IMR-90 (cell line): ENCODE results near the gene CALML3. TPM values are rescaled to one million over a fixed set of nuclear protein-coding genes. Genes with fewer than 3 reads are reported as not detected.

Experiments
- ATAC-seq: fragments of 200-7000 bp; cut with Tn5 transposase; 2 replicates; pipeline ENCODE4 v1.9.1; 2020; ENCODE audit warnings: low read depth, mild to moderate bottlenecking, moderate library complexity
- BruUV-seq: library from RNA; stranded (reverse); fragments of 400-500 nt; replicated peaks from 2 replicates; lab custom pipeline; 2021; lab: Mats Ljungman, UMichigan
- CTCF ChIA-PET: fragments of 300-600 bp; formaldehyde crosslinking; extraction: SDS; loops from one replicate; lab custom pipeline; 2021; ENCODE audit warnings: antibody characterized with exemption; lab: Yijun Ruan, JAX
- POLR2A ChIA-PET: fragments of 300-600 bp; sonication (Branson Sonifier 250); formaldehyde crosslinking; loops from one replicate; lab custom pipeline; 2022; ENCODE audit warnings: antibody characterized with exemption; ENCODE audit not compliant: unreplicated experiment; lab: Charles Lee
- DNase-seq: peaks from one replicate; pipeline ENCODE4 v3.0.0; 2013
- H2AFZ ChIP-seq: replicated peaks from 2 replicates; pipeline ENCODE3; 2013; ENCODE audit warnings: low read length, mild to moderate bottlenecking; ENCODE audit not compliant: poor library complexity
- H2AK5ac ChIP-seq: 2 replicates; pipeline ENCODE4 v1.6.1; 2013; ENCODE audit warnings: low read depth, low read length, inconsistent platforms
- H2AK9ac ChIP-seq: replicated peaks from 2 replicates; pipeline ENCODE3; 2013; ENCODE audit warnings: mild to moderate bottlenecking, low read depth, low read length, moderate library complexity; ENCODE audit not compliant: poor library complexity
- H2BK120ac ChIP-seq: 2 replicates; pipeline ENCODE4 v1.6.1; 2013; ENCODE audit warnings: low read depth, low read length, inconsistent platforms
- H2BK15ac ChIP-seq: 3 replicates; pipeline ENCODE4 v1.6.1; 2013; ENCODE audit warnings: low read depth, low read length, inconsistent platforms
- H2BK20ac ChIP-seq: 2 replicates; pipeline ENCODE4 v1.6.1; 2013; ENCODE audit warnings: low read depth, mild to moderate bottlenecking, inconsistent platforms, low read length, moderate library complexity
- H2BK5ac ChIP-seq: 2 replicates; pipeline ENCODE4 v1.6.1; 2013; ENCODE audit warnings: mild to moderate bottlenecking, low read depth, low read length, inconsistent platforms; ENCODE audit not compliant: poor library complexity, severe bottlenecking
- H3K14ac ChIP-seq: replicated peaks from 2 replicates; pipeline ENCODE4 v1.6.1; 2013; ENCODE audit warnings: low read depth, low read length, inconsistent platforms
- H3K18ac ChIP-seq: 2 replicates; pipeline ENCODE4 v1.6.1; 2013; ENCODE audit warnings: low read depth, low read length, control low read depth
- H3K23ac ChIP-seq: 2 replicates; pipeline ENCODE4 v1.6.1; 2013; ENCODE audit warnings: low read depth, low read length, inconsistent platforms
- H3K27ac ChIP-seq: 2 replicates; pipeline ENCODE4 v1.5.1; 2013; ENCODE audit warnings: mild to moderate bottlenecking, control low read depth, low read length; ENCODE audit not compliant: insufficient read depth
- H3K27me3 ChIP-seq: 2 replicates; pipeline ENCODE4 v1.6.1; 2013; ENCODE audit warnings: low read length; ENCODE audit not compliant: control insufficient read depth, insufficient read depth
- H3K36me3 ChIP-seq: 2 replicates; pipeline ENCODE4 v1.6.1; 2013; ENCODE audit warnings: low read length, mixed read lengths; ENCODE audit not compliant: control insufficient read depth, insufficient read depth
- H3K4ac ChIP-seq: 2 replicates; pipeline ENCODE4 v1.6.1; 2013; ENCODE audit warnings: low read depth, low read length, inconsistent platforms
- H3K4me1 ChIP-seq: 2 replicates; pipeline ENCODE4 v1.6.1; 2013; ENCODE audit warnings: low read length, mixed read lengths; ENCODE audit not compliant: control insufficient read depth, insufficient read depth
- H3K4me2 ChIP-seq: 2 replicates; pipeline ENCODE4 v1.6.1; 2013; ENCODE audit warnings: low read depth, mild to moderate bottlenecking, control low read depth, low read length, moderate library complexity
- H3K4me3 ChIP-seq: 2 replicates; pipeline ENCODE4 v1.5.1; 2013; ENCODE audit warnings: low read depth, mild to moderate bottlenecking, control low read depth, low read length, moderate library complexity; ENCODE audit not compliant: insufficient read depth
- H3K56ac ChIP-seq: 2 replicates; pipeline ENCODE4 v1.6.1; 2013; ENCODE audit warnings: low read length, inconsistent platforms; ENCODE audit not compliant: insufficient read depth; ENCODE audit errors: extremely low read depth
- H3K79me1 ChIP-seq, 2 experiments: 2 replicates each; pipeline ENCODE4 v1.6.1; 2013; ENCODE audit warnings: low read length in 2 of 2, inconsistent platforms in 1 of 2, low read depth in 1 of 2
- H3K9ac ChIP-seq: 2 replicates; pipeline ENCODE4 v1.6.1; 2013; ENCODE audit warnings: low read depth, low read length, control low read depth
- H3K9me1 ChIP-seq: 2 replicates; pipeline ENCODE4 v1.6.1; 2013; ENCODE audit warnings: low read length, inconsistent platforms; ENCODE audit not compliant: insufficient read depth
- H3K9me3 ChIP-seq: 2 replicates; pipeline ENCODE4 v1.6.1; 2013; ENCODE audit warnings: low read length; ENCODE audit not compliant: control insufficient read depth, insufficient read depth
- H4K20me1 ChIP-seq: 2 replicates; pipeline ENCODE4 v1.6.1; 2013; ENCODE audit warnings: low read length, inconsistent platforms; ENCODE audit not compliant: insufficient read depth
- H4K5ac ChIP-seq: 2 replicates; pipeline ENCODE4 v1.6.1; 2013; ENCODE audit warnings: mild to moderate bottlenecking, low read depth, low read length, control low read depth
- H4K8ac ChIP-seq, 2 experiments: 2 replicates each; pipeline ENCODE4 v1.6.1; 2013; ENCODE audit warnings: low read depth in 2 of 2, low read length in 2 of 2, control low read depth in 1 of 2, inconsistent platforms in 1 of 2
- H4K91ac ChIP-seq: 2 replicates; pipeline ENCODE4 v1.6.1; 2013; ENCODE audit warnings: low read depth, low read length, inconsistent platforms; ENCODE audit not compliant: insufficient read depth
- CEBPB ChIP-seq: IDR thresholded peaks from 2 replicates; pipeline ENCODE4 v1.6.1; 2012; ENCODE audit warnings: low read depth, low read length, improper control_type of control experiment
- CHD1 ChIP-seq: IDR thresholded peaks from 2 replicates; pipeline ENCODE4 v1.6.1; 2012; ENCODE audit warnings: low read depth, low read length, improper control_type of control experiment
- ELK1 ChIP-seq: fragments of 150-350 bp; IDR thresholded peaks from 2 replicates; pipeline ENCODE4 v1.6.1; 2016; ENCODE audit warnings: low read depth, mild to moderate bottlenecking, low read length, moderate library complexity, borderline replicate concordance
- MAFK ChIP-seq: IDR thresholded peaks from 2 replicates; pipeline ENCODE4 v1.6.1; 2012; ENCODE audit warnings: low read depth, low read length, improper control_type of control experiment
- MAZ ChIP-seq: IDR thresholded peaks from 2 replicates; pipeline ENCODE4 v1.6.1; 2012; ENCODE audit warnings: low read depth, mild to moderate bottlenecking, low read length, improper control_type of control experiment, moderate library complexity, borderline replicate concordance
- RAD21 ChIP-seq: IDR thresholded peaks from 2 replicates; pipeline ENCODE4 v1.6.1; 2012; ENCODE audit warnings: low read length, improper control_type of control experiment
- RFX5 ChIP-seq: IDR thresholded peaks from 2 replicates; pipeline ENCODE4 v1.8.0; 2012; ENCODE audit warnings: low read depth, mild to moderate bottlenecking, low read length, moderate library complexity
- WGBS, 2 experiments: methylation state at CpG; one replicate each; pipeline versions ENCODE4 v1.1.5 to v1.1.7; 2013; ENCODE audit warnings: missing lambda C conversion rate in 2 of 2; ENCODE audit not compliant: insufficient read length in 1 of 2; ENCODE audit errors: extremely low coverage in 2 of 2; 5-methylcytosine and 5-hydroxymethylcytosine counted together
- dilution Hi-C: fragments of 300-500 bp; cut with HindIII; formaldehyde crosslinking; loops from one replicate; pipeline ENCODE4 v1.14.3; 2018; ENCODE audit warnings: low sequenced_read_pairs; ENCODE audit not compliant: unreplicated experiment
- in situ Hi-C: fragments of 300-500 bp; cut with MboI; formaldehyde crosslinking; loops from 3 replicates; pipeline ENCODE4 v1.14.3; 2019; ENCODE audit warnings: low sequenced_read_pairs, inconsistent platforms, mixed read lengths
- intact Hi-C: fragments of 100-400 bp; cut with micrococcal nuclease; formaldehyde crosslinking; loops from 2 replicates; pipeline ENCODE4 v1.10.0; 2022
- polyA plus RNA-seq, 3 experiments: library from polyadenylated mRNA; depleted of rRNA; stranded (reverse); fragments of >200 nt; gene quantifications; 2 replicates each; pipeline ENCODE4 v1.2.3, GENCODE V29; 2012; ENCODE audit warnings: low replicate concordance in 1 of 3
- total RNA-seq: library from RNA; depleted of rRNA; stranded (reverse); fragments of >200 nt; gene quantifications from 2 replicates; pipeline ENCODE4 v1.2.3, GENCODE V29; 2012
- TF ChIP-seq, protein P1 (sequence below): conservative IDR thresholded peaks from 2 replicates; pipeline ENCODE4 v1.5.1; 2012; ENCODE audit warnings: mild to moderate bottlenecking, low read depth, low read length, improper control_type of control experiment

The CALML3 gene
- total and polyA plus RNA-seq, 2 of the 4 experiments (the other 2 are of a cell fraction) = not detected

DNA sequence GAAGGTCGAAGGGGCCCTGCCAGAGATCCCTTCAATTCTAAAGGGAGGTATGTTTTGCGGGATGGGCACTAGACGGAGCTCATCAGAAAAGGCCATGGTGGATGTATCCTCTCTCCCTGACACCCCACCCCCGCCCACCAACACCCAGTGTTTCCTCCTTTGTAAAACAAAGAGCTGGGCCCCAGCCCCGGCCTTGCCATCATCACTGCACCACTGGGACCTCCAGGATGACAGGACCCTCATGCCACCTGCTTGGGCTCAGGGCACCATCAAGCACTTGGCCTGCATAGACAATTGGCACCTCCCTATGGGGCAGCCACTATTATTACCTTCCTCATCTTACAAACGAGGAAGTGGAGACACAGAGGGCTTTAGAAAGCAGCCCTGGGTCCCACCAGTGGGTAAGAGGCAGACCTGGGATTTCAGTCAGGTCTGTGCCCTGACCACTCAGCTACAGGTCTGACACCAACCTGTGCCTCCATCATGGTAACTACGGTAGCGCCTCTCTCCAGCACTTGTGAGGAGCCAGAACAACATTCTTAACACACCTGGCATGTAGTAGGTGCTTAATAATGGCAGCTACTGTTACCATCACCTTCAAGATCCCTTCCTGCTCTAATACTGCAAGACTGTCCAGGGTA lies 2.0 kb downstream of the CALML3 start:
- ATAC-seq (no peak), DNase-seq (no peak)
- WGBS, 2 experiments = 17% methylated on average over 1 of the region's 8 CpGs; no CpG with 5 or more reads in 1 of the 2 experiments
- Histone ChIP-seq H3K9me1 (no peaks in the 10 kb centered on the region), H4K5ac (no peak overlapping the region), H3K4me1 (no peaks in the 10 kb centered on the region), H4K8ac (no peak overlapping the region), H3K4me3 (no peak overlapping the region), H2AFZ (no peak overlapping the region), H3K27me3 (peaks cover 3% of the 10 kb centered on the region; the same call in 1 of the 2 replicates), H2AK9ac (no peak overlapping the region), H3K56ac (no peak overlapping the region), H2BK15ac (no peak overlapping the region), H3K36me3 (no peaks in the 10 kb centered on the region), H3K9me3 (no peaks in the 10 kb centered on the region), H2BK20ac (no peak overlapping the region), H3K23ac (no peak overlapping the region), H2AK5ac (peak overlapping the region; percentile 46; the same call in 1 of the 2 replicates), H4K91ac (no peak overlapping the region), H3K79me1 (no peaks in the 10 kb centered on the region), H3K4ac (no peak overlapping the region), H3K4me2 (no peak overlapping the region), H3K14ac (no peak overlapping the region), H3K18ac (no peak overlapping the region), H2BK5ac (no peak overlapping the region), H3K27ac (no peak overlapping the region), H4K20me1 (no peaks in the 10 kb centered on the region), H2BK120ac (no peak overlapping the region), H3K9ac (no peak overlapping the region)
- in situ Hi-C loops (no loop called here), dilution Hi-C loops (no loop called here), intact Hi-C loops (no loop called here)
- ChIA-PET CTCF (no interaction called here), POLR2A (no interaction called here)
- no peak for TF ChIP-seq RAD21
- no peak for TF ChIP-seq ELK1
- TF ChIP-seq RFX5 = no peak
- TF ChIP-seq CEBPB = no peak
- TF ChIP-seq CHD1 = no peak
- no peak for TF ChIP-seq MAFK
- TF ChIP-seq, protein P1, sequence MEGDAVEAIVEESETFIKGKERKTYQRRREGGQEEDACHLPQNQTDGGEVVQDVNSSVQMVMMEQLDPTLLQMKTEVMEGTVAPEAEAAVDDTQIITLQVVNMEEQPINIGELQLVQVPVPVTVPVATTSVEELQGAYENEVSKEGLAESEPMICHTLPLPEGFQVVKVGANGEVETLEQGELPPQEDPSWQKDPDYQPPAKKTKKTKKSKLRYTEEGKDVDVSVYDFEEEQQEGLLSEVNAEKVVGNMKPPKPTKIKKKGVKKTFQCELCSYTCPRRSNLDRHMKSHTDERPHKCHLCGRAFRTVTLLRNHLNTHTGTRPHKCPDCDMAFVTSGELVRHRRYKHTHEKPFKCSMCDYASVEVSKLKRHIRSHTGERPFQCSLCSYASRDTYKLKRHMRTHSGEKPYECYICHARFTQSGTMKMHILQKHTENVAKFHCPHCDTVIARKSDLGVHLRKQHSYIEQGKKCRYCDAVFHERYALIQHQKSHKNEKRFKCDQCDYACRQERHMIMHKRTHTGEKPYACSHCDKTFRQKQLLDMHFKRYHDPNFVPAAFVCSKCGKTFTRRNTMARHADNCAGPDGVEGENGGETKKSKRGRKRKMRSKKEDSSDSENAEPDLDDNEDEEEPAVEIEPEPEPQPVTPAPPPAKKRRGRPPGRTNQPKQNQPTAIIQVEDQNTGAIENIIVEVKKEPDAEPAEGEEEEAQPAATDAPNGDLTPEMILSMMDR = no peak
- no peak for TF ChIP-seq MAZ
- BruUV-seq = no TSS peak
